SU-DHL-6 (cell line): ENCODE results near the gene FBXL13.

ENCODE experiments used
- CTCF ChIP-seq: fragments of 200-600 bp; sonication (generic); IDR thresholded peaks from one replicate; pipeline ENCODE4 v1.5.1; 2017; ENCODE audit warnings: antibody characterized with exemption, mild to moderate bottlenecking, low read length, moderate library complexity; ENCODE audit not compliant: insufficient read depth, poor library complexity, severe bottlenecking
- EZH2phosphoT487 ChIP-seq: fragments of 200-600 bp; sonication (generic), shearing (Covaris generic); conservative IDR thresholded peaks from 2 replicates; pipeline ENCODE4 v1.6.1; 2018; ENCODE audit warnings: mild to moderate bottlenecking, antibody characterized with exemption, low read length, moderate library complexity, mixed read lengths

GRCh38 chr7:102982235-102982634 is 92.4 kb downstream of the FBXL13 start:
- TF ChIP-seq CTCF: no peak
- TF ChIP-seq EZH2phosphoT487: no peak
